HG02763 (cell line): ENCODE data around the gene PPP2R2C.

ENCODE experiments used
- ATAC-seq: cut with Tn5 transposase; IDR thresholded peaks from one replicate; pipeline ENCODE4 v1.9.1; 2021; ENCODE audit warnings: mild to moderate bottlenecking, moderate library complexity; ENCODE audit not compliant: unreplicated experiment

PPP2R2C gene

DNA sequence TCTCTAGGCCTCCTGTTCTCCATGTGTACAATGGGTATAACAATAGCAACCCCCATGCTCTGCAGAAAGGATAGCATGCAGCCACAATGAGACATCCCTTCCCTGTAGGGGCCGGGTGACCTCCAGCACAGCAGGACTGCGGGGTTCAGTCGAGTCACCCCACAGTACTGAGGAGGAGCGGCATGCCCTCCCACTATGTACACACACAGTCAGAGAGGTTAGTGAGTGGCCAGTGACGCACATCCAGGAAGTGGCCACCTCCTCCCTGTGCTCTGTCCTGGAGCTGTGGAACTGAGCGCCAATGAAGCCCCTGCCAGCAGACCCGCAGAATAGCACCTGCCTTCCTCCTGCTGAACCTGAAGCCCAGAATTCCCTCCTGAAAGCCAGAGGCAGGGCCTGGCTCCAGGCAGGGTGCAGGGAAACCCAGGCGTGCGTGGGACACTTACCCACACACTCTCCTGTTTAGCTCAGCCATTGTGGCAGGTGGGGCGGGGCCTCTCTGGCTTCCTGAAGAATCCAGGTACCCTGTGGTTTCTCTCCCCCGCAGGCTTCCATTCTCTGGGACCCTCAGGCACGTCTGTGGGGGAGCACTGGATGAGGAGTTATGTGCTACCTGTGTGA is 152.8 kb downstream of the PPP2R2C start:
- no peak for ATAC-seq

GRCh38 chr4:6318206-6318605 is 154.2 kb downstream of the PPP2R2C start:
- no peak for ATAC-seq

- ATAC-seq: no peak
These were observed 155.9 kb downstream of the PPP2R2C start for GRCh38 chr4:6316461-6317003.

DNA sequence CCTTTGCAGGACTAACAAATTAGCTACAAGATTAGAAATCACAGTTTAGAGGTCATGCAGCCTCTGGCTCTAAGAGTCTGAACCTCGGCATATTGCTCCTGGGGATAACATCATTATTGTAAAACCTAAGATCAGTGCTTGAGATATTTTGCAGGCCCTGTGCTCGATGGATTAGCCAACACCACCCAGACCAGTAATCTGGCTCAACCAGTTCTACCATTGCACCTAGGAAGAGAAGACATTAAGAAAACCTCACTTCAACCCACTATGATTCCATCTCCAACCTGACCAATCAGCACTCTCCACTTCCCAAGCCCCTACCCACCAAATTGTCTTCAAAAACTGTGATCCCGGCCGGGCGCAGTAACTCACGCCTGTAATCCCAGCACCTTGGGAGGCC is 159.2 kb downstream of the PPP2R2C start:
- no peak for ATAC-seq

GRCh38 chr4:6309777-6310176 is 162.6 kb downstream of the PPP2R2C start:
- no peak for ATAC-seq

DNA sequence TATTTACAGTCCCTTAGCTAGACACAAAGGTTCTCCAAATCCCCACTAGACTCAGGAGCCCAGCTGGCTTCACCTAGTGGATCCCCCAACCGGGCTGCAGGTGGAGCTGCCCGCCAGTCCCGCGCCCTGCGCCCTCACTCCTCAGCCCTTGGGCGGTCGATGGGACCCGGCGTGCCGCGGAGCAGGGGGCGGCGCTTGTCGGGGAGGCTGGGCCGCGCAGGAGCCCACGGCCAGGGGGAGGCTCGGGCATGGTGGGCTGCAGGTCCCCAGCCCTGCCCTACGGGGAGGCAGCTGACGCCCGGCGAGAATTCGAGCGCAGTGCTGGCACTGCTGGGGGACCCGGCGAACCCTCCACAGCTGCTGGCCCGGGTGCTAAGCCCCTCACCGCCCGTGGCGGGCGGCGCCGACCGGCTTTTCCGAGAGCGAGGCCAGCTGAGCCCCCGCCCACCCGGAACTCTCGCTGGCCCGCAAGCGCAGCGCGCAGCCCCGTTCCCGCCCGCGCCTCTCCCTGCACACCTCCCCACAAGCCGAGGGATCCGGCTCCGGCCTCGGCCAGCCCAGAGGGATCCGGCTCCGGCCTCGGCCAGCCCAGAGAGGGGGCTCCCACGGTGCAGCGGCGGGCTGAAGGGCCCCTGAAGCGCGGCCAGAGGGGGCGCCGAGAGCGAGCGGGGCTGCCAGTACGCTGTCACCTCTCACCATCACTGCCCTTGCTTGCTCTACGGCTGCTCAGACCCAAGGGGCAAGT is 163.3 kb downstream of the PPP2R2C start:
- no peak for ATAC-seq

- ATAC-seq: no peak
These were observed 164.5 kb downstream of the PPP2R2C start for GRCh38 chr4:6307891-6308290.

DNA sequence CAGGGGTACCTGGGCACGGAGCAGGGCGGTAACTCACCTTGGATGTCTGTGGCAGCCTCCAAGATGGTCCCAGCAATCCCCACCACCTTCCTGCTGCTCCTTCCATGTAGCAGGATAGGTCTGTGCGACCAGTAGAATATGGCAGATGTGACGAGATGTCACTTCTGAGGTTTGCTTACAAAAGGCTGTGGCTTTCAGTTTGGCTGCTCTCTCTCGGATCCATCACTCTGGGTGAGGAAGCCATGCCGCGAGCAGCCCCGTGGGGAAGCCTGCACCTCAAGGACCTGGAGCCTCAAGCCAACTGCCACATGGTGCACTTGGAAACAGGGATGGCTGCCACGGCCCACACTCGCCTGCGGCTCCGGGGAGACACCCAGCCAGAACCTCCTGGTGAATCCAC is 165.2 kb downstream of the PPP2R2C start:
- no peak for ATAC-seq

GRCh38 chr4:6306299-6306698 is 166.1 kb downstream of the PPP2R2C start:
- ATAC-seq: no peak

DNA sequence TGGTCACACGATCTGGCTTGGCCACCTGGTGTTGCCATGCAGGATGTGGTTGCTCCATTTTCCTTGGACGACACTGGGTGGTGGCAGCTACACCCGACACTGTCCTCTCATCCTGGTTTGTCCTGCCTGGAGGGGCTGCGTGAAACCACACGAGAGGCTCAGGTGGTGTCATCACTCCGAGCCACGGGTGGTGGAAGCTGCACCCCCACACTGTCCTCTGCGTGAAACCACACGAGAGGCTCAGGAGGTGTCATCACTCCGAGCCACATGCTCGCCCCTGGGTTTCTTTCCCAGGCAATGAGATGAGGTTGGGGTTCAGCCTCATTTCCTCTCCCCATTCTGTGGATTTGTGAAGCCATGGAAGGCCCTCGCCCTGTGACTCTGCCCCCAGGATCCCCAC is 168.5 kb downstream of the PPP2R2C start:
- no peak for ATAC-seq

DNA sequence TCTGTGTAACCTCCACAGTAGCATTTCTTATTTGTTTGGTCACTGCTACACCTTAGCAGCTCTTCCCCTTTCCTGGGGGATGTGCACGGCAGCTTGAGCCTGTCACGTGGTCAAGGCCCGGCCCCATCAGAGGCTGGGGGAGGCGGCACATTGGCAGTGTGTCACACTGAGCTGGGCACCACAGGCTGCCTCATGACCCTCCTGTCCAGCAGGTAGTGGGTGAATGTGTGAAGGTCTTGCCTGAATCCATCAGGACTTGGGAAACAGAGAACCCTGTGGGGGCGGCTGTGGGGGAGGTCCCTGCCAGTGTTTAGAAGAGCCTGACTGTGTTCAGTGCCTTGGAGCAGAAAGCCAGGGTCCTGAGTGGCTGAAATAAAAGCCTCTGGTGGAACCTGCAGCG is 169.5 kb downstream of the PPP2R2C start:
- no peak for ATAC-seq

GRCh38 chr4:6301732-6302442 is 170.5 kb downstream of the PPP2R2C start:
- no peak for ATAC-seq

GRCh38 chr4:6301051-6301731 is 171.2 kb downstream of the PPP2R2C start:
- no peak for ATAC-seq

DNA sequence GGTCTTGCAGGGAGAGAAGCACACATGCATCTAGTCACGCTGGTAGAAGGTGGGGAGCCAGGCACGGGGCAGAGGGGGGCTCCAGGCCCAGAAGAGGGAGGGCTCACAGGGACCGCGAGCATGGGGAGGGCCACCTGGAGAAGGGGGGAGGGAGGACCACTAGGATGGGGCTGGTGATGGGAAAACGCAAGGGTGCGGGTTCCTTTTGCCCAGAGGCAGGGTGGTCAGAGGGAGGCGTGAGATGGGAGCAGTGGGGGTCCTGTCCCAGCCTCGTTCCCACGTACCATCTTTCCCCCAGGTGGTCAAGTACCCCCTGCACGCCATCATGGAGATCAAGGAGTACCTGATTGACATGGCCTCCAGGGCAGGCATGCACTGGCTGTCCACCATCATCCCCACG is 172.1 kb downstream of the PPP2R2C start:
- ATAC-seq: no peak

- ATAC-seq: no peak
These were observed 172.5 kb downstream of the PPP2R2C start for GRCh38 chr4:6299875-6300274.

GRCh38 chr4:6298852-6299251 is 173.6 kb downstream of the PPP2R2C start:
- ATAC-seq: no peak

DNA sequence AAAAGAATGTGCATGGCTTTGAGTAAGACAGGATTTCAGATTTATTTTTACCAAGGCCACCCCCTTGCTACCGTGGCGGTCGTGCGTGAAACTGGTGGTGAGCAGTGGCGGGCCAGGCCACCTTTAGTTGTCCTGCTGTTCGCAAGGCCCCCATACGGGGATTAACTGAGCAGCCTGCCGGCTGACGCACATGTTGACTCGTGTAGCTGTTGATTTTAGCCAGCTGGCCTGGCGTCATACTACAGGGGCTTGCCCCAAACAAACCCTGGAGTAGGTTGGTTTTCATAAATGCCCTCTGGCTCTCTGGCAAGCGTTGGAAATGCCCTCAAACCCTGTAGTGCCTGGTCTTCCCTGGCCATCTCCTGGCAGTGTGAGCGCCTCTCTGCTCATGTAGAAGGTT is 174.4 kb downstream of the PPP2R2C start:
- ATAC-seq: no peak

DNA sequence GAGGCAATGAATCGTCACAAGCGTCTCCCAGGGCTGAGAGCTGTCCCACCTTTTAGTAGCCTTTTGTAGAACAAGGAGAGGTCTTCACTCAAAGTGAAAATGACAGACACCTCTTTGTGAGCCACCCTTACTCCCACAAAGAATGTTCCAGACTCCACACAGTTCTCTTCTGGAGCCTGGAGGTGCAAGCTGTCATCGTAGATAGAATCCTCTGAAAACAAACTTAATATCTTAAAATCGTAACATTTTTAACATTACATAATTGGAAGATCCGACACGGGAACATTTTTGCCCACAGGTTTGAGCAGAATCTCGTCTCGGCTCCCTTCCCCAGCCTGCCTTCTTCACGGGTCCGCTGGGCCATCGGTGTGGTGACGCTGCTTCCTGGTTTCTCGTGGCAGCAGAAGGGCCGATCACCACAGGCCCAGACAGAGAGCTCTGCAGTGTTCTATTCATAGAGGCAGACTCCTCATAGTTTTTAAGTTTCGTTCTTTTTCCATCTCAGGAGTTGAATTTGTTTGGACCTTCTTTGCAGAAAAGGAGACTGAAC is 175.1 kb downstream of the PPP2R2C start:
- no peak for ATAC-seq

- no peak for ATAC-seq
These were observed 176.4 kb downstream of the PPP2R2C start for GRCh38 chr4:6296026-6296425.

DNA sequence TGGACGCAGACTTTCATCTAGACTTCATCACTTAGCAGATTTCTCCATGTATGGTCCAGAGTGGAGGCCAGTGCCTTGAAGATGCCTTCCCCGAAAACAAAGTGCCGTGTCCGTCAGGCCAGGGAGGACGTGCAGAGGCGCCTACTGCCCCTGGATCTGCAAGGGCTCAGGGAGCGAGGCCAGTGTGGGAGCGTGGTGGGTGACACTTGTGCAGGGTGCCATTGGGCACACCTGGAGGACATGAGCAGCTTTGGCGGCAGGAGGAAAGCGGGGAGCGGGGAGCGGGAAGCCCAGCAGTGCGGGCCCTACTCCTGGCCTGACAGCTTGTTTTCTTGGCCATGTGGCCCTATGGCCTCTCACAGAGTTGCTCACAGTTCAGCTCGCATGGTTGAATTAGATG is 176.9 kb downstream of the PPP2R2C start:
- ATAC-seq: no peak
